HG03175 (cell line): ENCODE results near the gene SPRY2.
"Not testable (repeated sequence)": the region's sequence is repeated elsewhere in the genome, so short reads cannot be mapped to it uniquely, and the experiment has no call there.

Source experiments
- ATAC-seq: cut with Tn5 transposase; IDR thresholded peaks from one replicate; pipeline ENCODE4 v1.9.1; 2021; ENCODE audit warnings: mild to moderate bottlenecking, moderate library complexity; ENCODE audit not compliant: unreplicated experiment

Gene SPRY2

DNA sequence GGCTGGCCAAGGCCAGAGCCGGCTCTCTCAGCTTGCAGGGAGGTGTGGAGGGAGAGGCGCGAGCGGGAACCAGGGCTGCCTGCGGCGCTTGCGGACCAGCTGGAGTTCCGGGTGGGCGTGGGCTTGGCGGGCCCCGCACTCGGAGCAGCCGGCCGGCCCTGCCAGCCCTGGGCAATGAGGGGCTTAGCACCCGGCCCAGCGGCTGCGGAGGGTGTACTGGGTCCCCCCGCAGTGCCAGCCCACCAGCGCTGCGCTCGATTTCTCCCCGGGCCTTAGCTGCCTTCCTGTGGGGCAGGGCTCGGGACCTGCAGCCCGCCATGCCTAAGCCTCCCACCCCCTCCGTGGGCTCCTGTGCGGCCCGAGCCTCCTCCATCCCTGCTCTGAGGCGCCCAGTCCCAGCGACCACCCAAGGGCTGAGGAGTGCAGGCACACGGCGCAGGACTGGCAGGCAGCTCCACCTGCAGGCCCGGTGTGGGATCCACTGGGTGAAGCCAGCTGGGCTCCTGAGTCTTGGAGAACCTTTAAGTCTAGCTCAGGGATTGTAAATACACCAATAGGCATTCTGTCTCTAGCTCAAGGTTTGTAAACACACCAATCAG is 14.7 kb upstream of the SPRY2 start:
- not testable (repeated sequence) for ATAC-seq

DNA sequence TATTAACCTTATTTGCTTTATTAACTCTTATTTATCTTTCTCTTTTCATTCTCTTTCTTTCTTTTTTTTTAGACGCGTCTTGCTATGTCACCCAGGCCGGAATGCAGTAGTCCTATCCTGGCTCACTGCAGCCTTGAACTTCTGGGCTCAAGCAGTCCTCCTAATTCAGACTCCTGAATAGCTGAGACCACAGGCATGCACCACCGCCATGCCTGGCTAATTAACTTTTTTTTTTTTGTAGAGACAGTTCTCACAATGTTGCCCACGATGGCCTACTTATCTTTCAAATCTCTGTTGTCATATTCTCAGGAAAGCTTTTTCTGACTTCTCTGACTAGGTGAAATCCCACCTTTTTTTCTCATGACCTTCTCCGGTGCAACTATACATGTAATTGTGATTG is 7.8 kb upstream of the SPRY2 start:
- no peak for ATAC-seq

DNA sequence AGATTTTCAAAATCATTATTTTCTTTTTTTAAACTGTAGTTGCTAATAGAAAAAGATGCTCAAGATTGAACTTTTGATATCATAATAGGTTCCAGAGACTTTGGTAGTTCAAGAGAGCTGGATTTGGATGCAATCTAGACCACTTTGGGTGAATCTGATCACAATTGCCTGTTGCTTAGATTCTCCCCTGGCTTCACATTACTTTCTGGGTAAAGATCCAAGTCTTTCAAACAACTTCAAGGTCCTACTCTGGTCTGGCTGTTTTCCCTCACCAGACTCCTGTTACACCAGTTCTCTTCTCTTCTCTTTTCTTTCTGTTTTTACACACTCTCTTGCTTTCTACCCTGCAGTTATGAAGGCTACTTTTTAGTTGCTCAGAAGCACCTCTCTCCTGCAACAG is 7.4 kb upstream of the SPRY2 start:
- no peak for ATAC-seq

DNA sequence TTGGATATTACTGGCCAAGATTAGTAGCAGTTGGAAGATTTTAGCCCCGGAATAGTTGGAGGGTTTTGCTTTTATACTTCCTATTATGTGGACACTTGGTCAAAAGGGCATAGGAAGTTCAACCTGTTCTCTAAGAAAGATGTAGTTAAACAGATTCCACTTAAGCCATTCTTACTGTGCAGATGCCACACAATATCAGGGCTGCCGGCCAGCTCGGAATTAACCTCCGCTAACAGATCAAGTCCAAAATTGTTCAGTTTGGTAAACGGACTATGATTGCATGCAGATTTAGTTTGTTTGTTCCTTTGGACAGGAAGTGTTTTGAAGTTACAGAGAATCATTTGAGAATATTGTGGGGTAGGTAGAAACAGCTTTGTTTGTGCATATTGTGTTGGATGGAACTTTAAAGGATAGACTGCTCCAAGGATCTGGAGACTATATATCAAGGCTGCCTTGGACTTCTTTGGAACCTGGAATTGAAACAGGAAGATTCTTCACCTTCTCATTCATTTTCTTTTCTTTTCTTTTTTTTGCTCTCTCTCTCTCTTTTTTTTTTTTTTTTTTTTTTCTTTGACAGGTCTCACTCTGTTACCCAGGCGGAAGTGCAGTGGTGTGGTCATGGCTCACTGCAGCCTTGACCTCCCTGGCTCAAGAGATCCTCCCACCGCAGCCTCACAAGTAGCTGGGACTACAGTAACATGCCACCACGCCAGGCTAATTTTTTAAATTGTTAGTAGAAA is 5.0 kb upstream of the SPRY2 start:
- peak; percentile 17 for ATAC-seq

DNA sequence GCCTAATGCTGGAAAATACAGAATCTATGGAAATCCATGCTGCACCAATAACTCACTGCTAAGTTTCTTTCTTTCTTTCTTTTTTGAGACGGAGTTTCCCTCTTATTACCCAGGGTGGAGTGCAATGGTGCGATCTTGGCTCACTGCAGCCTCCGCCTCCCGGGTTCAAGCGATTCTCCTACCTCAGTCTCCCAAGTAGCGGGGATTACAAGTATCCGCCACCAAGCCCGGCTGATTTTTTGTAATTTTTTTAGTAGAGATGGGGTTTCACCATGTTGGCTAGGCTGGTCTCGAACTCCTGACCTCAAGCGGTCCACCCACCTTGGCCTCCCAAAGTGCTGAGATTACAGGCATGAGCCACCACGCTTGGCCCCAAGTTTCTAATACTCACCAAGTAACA is 3.1 kb upstream of the SPRY2 start:
- ATAC-seq, result not testable (repeated sequence)

DNA sequence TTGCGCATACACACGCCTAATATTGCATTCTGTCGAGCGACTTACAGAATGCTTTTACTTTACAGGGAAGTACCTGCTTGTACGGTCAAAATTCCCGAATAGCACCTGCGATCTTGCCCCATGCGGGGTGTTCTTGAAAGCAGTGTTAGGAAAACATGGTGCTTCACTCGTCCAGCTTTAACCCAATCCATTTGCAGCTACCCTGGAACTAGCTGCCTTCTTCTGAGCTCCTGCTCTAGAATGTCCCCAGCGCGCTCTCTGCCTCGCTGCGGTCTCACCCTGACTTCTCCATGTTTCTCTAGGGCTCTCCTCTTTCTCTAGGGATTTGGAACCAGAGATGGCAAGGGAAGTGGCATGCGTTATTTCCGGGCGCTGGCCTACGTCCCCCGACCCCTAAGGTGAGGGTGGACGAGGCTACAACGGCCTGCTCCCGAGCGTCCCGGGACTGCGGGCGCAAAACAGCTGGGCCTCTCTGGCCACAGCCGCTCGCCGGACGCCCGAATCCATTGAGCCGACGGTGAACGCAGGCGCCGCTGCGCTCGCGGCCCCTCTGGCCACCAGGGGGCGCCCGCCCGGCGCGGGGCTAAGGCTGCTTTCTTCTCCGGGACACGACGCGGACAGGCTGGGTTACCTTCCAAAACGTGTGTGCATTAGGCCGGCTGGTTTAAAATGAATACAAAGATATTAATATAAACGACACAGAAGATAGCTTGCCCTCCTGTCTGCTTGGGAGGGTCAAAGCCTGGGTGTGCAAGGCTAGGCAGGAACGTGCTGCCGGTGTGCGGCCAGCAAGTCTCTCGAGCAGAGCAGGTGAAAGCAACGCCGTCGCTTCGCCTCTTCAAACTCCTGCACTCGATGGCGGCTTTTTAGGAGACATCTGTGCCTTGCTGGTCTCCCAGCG is 1.8 kb upstream of the SPRY2 start:
- ATAC-seq, result peak; percentile 47

DNA sequence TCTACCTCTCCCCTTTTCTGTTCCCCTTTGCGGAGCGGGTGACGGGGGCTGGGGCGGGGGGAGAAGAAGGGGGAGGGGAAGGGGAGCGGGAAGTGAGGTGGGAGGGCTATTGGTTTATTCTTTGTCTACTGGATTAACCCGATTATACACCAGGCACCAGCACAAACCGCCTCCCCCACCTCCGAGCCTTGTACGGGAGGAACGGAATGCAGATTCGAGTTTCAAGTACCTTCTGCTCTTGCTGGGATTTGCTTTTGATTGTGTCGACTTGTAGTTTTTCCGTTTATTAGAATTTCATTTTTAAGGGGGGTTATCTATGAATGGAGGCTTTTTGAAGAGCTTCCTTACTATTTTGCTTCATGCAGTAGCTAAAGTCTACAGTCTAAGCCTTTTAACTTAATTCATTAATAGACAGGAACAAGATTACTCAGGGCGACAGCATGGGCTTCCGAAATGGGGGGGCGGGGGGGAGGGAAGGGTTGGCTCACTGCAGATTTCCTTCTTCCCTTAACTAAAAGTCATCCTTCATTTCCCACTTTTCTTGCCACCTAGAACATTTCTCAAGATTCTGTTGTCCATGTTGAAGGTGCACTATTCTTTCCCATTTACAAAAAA is 937 bp upstream of the SPRY2 start:
- no peak for ATAC-seq

DNA sequence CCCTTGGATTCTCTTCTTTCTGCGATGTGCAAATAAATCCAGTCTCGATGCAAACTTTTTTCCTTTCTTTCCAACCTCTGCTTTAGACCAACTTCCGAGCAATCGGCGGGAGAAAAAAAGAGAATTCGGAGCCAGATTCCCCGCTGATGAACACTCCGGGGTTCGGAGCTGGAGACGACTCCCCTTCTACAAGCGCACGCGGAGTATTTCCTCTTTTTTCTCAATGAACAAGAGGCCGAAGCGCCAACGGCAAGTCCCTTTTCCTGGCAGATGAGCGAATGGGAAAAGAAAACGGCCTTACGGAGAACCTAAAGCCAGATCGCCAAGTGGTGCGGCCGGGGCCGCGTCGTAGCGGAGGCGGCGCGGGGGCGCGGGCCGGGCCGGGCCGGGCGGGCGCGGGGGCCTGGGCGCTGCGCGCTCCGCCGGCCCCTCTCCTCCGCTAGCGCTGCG is 250 bp downstream of the SPRY2 start:
- peak; percentile 28 for ATAC-seq

DNA sequence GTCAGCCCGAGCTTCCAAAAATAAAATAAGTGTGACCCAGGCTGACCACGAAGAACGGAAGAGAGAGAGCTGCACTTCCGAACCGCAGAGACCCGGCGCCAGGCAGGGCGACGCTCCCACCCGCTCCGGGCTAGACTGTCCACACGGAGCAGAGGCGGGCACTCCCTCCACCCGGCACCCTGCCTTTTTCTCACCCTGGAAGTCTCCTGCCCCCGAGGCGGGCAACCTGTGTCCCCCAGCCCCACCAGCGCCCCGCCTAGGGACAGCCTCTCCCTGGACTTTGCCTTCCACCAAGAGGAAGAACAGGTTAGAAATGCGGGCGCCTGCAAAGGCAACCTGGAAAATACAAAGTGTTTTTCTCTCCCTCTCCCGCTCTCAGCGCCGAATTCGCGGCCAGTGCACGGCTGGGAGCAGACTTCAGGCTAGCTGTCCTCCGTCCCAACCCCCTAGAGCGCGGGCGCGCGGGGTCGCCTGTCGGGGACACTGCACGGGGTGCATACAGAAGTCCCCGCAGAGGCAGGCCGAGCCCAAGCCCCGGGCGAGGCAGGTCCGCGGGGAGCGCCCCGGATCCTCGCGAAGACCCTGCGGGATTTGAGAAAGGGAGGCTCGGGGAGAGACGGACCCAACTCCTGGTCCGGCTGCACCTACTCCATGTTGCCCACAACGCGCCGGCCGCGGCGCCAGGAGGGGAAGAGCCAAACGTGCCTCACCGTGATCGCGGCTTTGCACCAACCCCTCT is 845 bp downstream of the SPRY2 start:
- peak; percentile 25 for ATAC-seq

DNA sequence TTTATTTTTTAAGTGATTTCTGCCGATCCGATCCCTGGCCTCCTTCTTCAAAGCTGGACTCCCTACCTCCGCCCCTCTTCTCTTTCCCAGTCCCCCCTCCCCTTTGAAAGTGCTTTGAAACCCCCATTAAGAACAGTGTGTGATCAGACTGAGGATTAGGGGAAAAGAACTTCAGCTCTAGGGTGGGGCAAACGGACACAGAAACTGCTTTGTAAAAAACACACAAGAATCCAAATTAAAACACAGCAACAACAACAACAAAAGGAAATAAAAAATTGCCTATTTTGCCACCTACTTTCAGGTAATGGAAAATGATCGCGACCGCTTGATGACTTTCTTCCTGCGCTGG is 1.4 kb downstream of the SPRY2 start:
- ATAC-seq, result no peak

DNA sequence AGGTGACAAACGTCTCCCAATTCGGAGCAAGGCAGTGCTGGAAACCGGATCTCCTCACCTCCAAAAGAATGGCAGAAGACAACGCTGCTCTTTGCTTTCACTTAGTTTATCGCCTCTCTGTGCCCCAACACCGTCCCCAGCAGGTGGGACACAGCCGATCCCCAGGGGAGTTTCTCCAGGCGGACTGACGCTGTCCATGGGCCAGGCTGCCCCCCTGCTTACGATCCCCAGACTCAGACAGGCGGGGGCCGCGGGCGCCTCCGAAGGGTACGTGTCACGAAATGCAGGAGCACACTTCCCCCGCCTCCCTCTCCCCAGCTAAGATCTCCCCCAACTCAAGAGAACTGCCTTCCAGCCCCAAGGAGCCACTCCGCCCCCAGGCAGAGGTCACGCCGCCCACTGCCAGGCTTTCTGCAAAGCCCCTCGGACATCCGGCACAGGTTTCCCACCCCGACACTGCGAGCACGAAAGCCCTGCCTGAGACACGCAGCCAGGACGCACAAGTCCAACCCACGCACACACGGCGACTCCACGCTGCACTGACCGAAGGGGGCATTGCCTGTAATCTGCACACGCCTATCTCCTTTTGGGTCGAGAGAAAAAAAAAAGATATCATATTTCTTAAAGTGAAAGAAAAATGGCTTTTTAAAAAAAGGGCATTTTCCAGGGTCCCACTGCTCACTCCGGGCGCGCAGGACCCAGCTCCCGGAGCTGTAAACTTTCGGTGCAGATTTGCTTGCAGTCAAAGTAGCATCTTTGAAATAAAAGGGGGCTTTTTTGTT is 2.0 kb downstream of the SPRY2 start:
- peak; percentile 28 for ATAC-seq

DNA sequence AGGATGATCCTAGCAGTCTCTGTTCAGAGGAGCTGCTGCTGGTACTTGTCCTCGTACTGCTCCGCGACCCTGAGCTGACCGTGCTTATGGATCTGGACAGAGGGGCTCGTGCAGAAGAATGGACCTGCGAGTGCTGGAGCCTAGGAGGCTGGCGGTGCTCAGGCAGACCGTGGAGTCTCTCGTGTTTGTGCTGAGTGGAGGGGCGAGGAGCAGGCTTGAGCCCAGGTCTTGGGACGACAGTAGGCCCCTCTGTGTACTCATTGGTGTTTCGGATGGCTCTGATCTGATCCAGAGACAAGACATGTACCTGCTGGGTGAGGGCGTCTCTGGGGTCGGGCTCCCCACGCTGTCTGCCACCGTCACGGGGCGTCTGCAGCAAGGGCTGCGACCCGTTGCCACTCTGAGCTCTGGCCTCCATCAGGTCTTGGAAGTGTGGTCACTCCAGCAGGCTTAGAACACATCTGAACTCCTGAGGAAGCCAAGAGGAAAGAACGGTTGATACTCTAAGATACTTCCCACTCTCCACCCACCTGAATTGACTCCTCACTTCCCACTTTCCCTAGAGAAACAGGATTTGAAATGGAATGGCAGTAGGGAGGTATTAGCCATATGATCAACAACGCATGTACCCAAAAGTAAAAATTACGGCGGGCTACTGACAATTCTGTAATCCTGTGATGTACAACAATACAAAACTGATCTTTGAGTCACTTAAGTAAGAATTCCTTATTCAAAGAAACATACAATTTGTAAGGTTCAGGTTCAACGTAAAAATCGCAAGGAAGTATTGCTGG is 3.4 kb downstream of the SPRY2 start:
- no peak for ATAC-seq

DNA sequence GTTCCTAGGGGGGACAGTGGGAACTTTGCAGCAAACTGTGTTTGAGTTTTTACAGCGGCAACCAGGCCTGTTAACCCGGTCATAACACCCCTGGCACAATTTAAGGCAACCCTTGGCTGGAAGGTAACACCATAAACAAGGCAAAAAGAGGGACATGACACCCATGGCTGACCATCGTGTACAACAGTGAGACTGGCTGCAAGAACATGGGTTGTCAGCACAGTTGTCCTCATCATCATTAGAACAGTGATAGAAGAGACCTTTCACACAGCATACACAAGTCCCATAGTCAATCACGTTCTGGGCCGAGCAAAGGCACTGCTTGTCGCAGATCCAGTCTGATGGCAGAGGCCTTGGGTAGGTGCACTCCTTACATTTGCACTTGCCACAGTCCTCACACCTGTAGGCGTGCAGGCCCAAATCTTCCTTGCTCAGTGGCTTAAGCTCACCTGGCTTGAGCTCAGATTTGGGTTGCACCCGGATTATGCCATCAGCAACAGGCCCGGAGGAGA is 4.1 kb downstream of the SPRY2 start:
- no peak for ATAC-seq

DNA sequence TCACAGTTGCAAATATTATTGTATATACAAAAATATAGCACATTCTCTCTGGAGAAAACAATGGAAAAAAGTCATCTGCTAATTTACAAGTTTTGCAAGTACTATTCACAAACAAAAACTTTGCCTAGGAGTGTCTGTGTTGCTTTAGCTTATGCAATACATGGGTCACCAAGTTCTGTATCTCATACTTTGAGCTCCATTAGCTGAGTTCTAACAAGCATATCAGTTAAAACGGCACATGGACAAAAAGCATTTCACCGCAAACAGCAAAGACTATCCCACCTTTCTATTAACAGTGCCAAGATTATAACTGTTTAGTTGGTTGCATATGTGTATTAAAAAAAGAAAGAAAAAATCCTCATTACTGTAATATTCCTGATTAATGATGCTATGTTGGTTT is 4.6 kb downstream of the SPRY2 start:
- no peak for ATAC-seq

DNA sequence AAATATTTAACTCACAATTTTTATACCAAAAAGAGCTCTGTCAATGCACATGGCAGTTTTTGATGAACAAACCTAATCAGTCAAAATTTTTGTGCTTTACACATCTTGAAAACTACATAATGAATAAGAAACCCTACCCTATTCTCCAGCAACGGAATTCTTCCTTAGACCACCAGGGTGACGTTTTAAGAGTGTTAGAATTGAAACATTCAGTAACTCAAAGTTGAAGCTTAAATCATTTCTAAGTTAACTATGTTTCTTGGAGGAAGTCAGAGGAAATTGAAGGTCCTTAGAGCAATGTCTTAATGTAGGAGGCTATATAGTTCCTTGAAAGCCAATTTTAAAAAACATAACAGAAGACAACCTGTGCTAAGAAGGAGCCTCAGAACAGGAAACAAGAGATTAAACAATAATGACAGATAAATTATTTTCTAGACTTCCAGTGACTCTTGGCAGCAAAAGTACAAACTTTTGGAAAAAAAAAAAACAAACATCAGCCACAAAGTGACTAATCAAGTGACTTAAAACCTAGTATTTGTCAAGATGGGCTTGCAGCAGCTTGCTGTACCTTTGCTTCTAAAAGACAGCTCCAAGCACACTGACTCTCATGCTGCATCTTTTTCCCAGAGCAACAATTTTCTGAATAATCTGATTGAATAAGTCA is 6.2 kb downstream of the SPRY2 start:
- no peak for ATAC-seq

DNA sequence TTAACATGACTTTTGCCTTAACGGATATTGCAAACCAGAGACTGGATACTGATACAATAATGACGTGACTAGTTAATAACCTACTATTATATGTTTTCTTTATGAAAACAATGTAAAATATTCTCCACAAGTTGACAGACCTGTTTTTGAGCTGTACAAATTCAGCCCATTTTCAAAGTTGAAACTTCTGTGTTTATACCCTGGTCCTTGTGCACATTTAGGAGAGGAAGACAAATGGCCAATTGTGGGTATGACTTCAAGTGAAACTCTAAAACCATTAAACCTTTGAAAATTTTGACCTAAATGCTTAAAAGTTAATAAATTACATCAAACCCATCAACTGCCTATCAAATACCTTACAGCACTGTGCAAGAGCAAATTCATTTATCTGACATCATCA is 8.9 kb downstream of the SPRY2 start:
- ATAC-seq, result no peak

DNA sequence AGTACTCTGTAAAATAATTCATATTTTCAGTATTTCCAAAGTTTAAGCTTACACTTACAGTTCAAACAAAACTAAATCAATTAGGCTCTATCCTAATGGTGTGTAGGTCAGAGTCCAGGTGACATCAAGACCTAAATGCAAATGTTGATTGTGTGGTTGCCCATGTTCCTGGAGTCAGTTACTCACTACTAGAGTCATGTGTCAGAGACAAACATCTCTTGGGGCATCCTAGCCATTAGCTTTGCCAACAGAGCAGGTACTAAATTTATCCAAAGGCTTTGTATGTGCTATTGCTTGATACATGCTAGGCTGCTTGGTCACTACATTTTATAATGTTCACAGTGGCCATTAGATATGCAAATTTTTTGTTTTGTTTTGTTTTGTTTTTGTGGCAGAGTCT is 11.7 kb downstream of the SPRY2 start:
- ATAC-seq, result no peak

DNA sequence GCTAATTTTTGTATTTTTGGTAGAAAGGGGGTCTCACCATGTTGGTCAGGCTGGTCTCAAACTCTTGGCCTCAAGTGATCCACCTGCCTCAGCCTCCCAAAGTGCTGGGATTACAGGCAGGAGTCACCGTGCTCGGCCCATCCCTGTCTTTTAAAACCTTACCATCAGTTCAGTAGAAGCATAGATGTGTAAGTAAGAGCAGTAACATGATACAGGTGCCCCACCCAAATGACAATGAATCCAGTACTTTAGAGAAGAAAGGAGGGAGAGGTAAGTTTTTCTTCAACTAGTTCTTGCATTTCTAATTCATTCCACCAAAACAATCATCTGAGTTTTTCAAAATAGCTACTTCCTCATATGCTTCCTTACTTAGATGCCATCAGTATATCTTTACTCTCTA is 21.9 kb downstream of the SPRY2 start:
- no peak for ATAC-seq
